ENCODE measurements around the gene LRRC49.
"Not testable (repeated sequence)": the region's sequence is repeated elsewhere in the genome, so short reads cannot be mapped to it uniquely, and the experiment has no call there.

Gene LRRC49

DNA sequence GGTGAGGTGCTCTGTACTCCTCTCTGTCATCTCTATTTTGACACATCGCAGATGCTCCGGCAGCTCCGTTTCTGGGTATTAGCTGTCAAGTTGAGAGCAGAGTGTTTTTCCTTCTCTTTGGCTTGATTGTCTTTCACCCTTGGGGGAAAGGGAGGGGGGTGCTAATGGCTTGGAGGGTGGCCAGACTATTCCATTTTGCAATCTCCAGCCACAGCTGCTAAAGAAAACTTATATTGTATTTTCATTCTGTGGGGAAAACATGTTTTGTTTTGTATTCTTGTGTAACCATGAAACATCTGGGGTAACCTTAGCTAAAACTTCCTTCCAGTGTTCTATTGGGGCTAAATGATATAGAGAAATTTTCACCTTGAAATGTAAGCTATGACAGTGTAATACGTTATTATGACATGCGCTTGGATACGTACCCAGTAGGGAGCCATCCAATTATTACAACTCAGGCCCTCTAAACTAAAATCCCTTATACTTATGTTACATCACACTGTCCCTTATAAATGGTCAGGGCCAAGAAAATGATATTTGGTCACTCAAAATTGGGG lies 24.6 kb upstream of the LRRC49 start:
- in situ Hi-C loops (cut with MboI; ENCODE audit: low sequenced_read_pairs): no loop called here

DNA sequence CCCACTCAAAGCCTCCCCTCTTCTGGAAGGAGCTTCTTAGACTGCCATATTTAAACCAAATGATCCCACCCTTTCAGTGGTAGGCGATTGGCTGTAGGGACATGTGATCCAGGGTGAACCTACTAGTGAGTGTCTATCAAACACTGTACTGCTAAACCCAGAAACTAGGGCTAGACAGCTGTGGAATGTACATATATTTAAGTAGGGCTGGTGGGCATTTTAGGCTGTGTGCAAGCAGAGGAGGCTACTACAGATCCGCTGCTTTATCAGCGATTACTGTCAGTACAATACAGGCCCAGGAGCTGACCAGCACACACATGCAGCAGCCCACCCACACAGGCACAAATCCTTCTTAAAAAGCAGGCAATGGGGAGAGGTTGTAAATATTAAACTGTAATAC lies 23.3 kb upstream of the LRRC49 start:
- in situ Hi-C loops (cut with MboI; ENCODE audit: low sequenced_read_pairs): no loop called here

DNA sequence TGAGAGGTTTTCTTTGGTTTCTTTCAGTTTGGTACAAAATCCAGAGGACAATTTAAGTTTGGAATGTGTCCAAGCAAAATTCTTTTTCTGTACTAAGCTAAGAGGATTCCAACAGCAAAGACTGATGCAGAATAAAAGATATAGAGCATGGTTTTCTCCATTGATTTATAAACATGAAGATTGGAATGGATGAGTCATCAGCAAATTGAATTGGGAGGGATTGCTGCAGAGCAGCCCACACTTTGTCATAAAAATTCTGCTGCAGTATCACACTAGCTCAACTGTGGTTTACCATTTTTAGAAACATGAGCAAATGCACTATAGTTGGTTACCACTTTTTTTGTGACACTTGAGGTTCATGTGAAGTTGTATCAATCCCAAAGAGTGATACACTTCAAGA lies 22.6 kb upstream of the LRRC49 start:
- in situ Hi-C loops (cut with MboI; ENCODE audit: low sequenced_read_pairs): no loop called here

DNA sequence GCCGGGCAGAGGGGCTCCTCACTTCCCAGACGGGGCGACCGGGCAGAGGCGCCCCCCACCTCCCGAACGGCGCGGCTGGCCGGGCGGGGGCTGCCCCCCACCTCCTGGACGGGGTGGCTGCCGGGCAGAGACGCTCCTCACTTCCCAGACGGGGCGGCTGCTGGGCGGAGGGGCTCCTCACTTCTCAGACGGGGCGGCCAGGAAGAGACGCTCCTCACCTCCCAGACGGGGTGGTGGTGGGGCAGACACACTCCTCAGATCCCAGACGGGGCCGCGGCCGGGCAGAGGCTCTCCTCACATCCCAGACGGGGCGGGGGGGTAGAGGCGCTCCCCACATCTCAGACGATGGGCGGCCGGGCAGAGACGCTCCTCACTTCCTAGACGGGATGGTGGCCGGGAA lies 21.1 kb upstream of the LRRC49 start:
- in situ Hi-C loops (cut with MboI; ENCODE audit: low sequenced_read_pairs): not testable (repeated sequence)

DNA sequence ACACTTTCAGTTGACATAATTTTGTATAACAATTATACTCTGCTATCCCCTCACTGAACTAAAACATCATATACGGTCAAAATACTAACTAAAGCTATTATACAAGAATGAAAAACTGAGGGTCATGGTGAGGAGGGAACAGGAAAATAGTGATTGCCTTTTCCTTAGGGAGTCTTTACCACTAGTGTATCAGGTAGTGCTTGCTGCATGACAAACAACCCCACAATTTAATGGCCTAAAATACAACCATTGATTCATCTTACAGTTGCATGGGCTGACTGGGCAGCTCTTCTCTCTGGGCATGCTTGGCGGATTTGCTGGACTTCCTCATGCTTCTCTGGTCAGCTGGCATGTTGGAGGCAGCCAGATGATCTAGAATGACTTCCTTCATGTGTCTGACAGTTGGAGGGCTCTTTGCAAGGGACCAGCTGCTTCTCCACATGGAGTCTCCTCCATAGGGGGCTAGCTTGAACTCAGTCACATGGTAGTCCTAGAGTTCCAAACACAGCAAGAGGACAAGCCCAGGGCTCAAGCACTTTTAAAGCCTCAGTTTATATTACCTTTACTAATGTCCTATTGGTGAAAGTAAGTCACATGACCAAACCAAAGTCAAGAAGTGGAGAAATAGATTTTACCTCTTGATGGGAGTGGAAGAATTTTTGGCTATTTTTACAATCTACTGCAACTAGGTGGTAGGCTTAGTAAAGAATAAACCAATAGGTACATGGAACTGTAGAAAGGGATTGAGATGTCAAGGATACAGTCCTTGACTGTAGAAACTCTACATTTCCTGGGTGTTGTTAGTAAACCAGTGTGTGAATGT lies 19.2 kb upstream of the LRRC49 start:
- in situ Hi-C loops (cut with MboI; ENCODE audit: low sequenced_read_pairs): no loop called here

DNA sequence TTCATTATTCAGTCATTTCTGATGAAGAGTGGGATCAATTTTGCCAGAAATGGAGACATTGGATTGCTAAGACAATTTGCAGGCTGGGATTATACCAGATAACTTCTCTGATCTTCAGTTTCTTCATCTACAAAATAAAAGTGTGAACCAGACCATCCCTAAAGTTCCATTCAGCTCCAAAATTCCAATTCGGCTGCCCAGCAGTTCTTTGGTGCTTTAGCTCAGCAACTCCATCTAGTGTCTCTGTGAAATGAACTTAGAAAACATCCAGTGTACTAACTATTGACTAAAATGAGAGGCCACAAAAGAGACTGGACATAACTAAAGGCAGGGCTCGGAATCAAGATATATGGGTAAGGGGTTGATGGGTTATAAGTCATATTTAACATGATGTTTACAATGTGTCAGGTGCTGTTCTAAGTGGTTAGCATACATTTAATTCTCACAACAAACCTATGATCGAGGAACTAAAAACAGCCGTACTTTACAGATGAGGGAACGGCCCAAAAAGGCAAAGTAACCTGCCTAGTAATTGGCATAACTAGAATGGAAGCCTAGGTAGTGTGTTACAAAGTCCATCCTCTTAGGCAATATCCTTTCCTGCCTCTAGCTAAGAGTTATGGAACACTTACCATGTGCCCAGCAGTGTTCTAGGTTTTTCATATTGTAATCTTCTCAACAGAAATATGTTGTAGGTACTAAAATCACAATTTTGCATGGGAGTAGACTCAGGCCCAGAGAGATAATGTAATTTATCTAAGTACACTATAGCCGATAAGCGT lies 17.4 kb upstream of the LRRC49 start:
- in situ Hi-C loops (cut with MboI; ENCODE audit: low sequenced_read_pairs): no loop called here

DNA sequence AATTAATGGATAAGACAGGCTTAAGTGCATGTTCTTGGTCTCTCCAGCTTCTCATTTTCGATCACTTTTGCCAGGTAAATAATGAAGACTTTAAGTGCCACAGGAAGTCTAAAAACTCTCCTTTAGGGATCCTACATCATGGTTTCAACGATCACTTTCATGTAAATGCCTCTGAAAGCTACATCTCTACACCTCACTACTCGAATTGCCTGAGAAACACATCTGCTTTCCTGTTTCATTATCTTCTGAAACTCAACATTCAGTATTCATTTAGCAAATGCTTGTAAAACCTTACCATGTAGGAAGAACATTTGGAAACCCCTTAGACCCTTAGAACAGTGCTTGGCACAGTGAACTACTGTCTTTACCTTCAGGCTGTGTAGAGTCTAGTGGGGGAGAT lies 16.6 kb upstream of the LRRC49 start:
- in situ Hi-C loops (cut with MboI; ENCODE audit: low sequenced_read_pairs): no loop called here

DNA sequence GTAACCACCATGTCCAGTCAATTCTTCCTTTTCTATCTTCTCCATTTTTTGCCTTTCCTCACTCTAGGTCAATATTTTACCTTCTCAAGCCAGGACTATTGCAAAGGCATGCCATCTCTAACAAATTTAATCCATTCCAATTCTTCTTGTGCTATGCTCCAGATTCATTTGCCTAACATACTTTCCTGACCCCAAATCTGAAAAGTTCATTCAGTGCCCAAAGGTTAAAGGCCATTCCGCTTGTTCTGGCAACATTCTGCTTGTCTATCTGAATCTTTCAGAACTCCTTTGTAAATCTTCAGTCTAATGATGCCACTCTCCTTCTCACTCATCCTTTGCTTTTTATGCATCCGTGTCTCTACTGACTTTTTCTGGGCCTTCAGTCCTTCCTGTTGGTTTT lies 15.9 kb upstream of the LRRC49 start:
- in situ Hi-C loops (cut with MboI; ENCODE audit: low sequenced_read_pairs): no loop called here

DNA sequence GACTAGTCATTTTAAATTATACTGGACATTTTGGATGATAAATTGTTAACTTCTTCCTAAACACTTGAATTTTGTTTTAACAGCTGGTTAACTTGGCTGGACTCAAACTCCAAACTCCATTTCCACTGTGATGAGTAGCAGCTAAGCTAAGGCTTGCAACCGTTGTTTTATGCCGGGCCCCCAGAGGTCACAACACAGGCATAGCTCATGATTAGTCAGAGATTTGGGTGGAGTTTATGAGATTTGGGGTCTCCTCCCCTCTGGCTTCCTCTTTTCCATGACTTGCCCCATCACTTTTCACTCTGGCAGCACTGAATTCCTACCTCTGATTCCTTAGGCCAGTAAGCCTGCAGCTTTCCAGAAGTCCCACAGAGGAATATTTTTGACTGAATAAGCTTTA lies 13.2 kb upstream of the LRRC49 start:
- in situ Hi-C loops (cut with MboI; ENCODE audit: low sequenced_read_pairs): no loop called here

DNA sequence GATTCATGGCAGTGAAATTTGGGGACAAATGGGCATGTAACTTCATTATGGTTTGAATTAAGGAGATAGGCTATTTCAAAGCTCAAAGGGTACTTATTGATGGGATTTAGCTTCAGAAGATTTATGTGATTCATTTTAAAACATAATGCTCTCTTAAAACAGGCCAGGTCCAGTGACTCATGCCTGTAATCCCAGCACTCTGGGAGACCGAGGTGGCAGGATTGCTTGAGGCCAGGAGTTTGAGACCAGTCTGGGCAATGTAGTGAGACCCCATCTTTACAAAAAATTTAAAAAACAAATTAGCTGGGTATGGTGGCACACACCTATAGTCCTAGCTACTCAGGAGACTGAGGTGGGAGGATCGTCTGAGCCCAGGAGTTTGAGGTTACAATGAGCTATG lies 11.8 kb upstream of the LRRC49 start:
- in situ Hi-C loops (cut with MboI; ENCODE audit: low sequenced_read_pairs): no loop called here

DNA sequence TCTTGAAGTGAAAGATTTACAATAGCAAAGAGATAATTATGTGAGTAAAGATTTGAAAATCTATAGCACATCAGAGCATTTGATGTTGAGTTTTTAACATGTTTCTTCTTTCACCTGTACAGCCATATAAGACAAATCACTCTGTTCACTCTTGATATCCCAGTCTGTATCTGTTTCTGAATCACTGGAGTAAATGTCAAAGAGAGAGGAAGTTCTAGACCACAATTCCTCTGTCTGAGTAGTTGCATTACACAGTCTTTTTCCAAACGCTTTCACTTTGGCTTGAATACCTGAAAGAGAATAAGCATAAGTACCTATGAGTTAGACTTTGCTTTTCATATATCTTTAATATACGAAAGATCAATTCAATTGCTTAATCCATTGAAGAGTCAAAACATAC lies 10.3 kb upstream of the LRRC49 start:
- in situ Hi-C loops (cut with MboI; ENCODE audit: low sequenced_read_pairs): no loop called here

DNA sequence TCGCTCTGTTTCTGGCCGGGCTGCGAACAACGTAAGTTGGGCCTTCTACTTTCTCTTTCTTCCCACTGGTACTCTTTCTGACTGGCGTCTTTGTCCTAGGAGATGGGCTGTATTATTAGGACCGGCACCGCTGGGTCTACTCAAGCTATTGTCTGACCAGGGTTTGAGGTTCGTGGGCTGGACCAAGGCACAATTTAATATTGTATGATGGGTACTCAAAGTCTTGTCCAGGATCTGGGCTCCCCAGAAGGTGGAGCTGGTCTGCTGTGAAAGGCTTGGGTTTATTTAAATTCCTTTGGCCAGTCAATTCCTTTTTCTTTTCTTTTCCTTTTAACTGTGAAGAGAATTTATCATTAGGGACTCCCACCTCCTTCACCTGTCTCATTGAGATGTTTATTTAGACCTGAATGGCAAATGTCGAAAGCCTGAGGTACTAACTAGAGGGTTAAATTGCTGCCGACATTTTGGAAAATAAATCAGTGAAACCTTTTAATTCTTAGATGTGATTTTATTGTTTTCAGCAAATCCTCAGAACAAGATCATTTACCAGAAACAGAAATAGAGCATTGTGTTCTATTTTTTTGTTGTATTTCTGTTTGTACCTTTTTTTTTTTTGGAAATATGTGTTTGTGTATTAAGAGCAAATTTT lies 410 bp downstream of the LRRC49 start:
- in situ Hi-C loops (cut with MboI; ENCODE audit: low sequenced_read_pairs): no loop called here

DNA sequence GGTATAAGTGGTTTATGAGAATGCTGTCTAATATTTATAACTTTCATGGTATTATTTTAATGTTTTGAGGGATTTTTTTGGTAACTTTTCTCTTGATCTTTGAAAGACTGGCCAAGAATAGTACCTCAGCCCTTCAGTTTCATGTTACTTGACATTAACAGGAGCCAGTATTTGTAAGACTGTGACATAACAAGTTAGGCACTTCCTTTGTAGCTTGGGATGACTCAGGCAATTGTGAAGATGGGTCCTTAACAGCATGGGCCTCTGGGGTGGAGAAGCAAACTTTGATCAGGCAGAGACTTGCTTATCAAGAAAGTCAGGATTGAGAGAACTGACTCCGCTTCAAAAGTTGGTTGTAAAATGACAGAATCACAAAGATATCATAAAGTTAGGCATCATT lies 9.5 kb downstream of the LRRC49 start:
- in situ Hi-C loops (cut with MboI; ENCODE audit: low sequenced_read_pairs): no loop called here

DNA sequence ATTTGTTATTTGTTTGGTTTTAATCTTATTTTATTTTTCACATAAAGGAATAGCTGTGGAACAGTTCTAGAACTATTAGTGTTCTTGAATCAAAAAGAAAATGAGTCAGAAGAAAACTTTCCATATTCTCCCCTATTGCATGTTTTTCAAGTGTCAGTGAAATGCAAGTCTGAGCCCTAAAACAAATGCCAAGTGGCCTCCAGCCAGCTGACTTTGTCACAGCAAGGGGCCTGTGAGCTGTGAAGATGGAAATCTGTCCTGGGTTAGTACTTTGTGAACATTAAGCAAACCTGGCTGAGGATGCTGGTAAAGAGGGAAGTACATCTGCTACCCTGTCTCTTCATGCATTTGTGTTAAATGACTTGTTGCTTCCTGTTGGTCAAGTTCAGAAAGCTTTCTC lies 14.2 kb downstream of the LRRC49 start:
- in situ Hi-C loops (cut with MboI; ENCODE audit: low sequenced_read_pairs): no loop called here

DNA sequence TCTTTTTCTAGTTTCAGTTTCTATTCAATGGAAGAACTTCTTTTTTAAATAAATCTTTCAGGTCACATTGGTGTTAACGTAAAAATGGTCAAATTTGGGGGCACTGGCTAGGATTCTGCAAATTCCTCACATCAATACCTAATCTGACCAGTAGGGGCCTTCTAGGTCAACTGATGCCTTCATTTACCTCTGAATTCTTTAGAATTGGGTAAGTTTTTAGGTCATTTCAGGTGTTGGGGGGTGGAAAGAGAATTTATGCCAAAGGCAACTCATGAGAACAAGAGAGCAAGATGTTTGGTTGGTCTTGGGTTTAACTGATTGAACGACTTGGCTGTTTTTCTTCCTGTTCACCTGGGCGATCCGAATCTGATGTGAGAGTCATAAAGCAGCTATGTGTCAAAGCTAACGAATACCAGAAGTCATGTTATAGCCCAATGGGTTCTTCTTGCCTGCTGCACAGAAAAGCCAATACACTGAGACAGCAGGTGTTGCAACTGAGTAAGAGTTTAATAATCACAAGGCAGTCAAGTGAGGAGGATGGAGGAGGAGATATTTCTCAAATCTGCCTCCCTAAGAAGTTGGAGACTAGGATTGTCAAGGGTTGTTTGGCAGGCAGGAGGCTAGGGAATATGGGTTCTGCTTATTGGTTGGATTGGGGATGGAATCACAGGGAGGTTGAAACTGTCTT lies 15.3 kb downstream of the LRRC49 start:
- in situ Hi-C loops (cut with MboI; ENCODE audit: low sequenced_read_pairs): no loop called here

DNA sequence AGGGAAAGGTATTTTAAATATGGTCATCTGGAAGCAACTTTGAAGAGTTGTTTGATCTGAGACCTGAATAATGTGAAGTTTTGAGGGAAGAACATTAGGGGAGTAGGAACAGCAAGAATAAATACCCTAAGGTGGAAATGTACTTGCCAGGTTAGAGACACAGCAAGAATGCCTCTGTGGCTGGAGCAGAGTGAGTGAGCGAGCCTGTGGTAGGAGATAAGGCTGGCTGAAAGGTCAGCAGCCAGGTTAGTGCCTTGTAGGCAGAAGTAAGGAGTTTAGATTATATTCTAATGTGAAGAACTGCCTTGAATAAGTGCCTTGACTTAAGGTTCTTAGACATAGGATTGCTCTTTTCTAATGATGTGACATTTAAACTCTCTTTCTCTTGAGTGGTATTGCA lies 18.3 kb downstream of the LRRC49 start:
- in situ Hi-C loops (cut with MboI; ENCODE audit: low sequenced_read_pairs): no loop called here

DNA sequence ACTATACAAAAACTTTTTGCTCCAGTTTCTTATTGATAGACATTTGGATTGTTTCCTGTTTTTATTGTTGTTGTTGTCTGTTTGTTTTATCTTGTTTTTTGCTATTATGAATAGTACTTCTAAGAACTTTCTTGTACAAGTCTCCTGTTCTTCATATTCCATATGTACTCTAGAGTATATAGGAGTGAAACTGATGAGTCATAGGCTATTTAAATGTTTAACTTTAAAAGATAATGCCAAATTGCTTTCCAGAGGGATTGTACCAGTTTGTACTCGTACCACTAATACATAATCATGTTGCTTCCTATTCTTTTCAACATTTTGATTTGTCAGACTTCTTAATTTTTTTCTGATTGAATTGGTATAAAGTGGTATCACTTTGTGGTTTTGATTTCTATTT lies 19.6 kb downstream of the LRRC49 start:
- in situ Hi-C loops (cut with MboI; ENCODE audit: low sequenced_read_pairs): no loop called here

DNA sequence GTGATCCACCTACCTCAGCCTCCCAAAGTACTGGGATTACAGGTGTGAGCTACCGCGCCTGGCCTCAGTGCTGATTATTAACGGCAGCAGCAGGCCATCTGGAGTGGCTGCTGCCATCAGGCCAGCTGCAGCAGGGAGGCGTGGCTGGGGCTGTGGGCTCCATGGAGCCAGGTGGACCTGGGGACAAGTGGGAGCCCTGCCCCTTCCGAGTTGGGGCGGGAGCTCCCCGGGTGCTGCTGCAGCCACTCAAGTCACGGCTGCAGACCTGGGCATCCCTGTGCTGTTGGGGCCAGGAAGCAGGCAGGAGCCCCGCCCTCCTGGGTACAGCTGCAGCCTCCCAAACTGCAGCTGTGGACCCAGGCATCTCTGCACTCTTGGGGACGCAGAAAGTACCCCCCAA lies 23.9 kb downstream of the LRRC49 start:
- in situ Hi-C loops (cut with MboI; ENCODE audit: low sequenced_read_pairs): no loop called here

DNA sequence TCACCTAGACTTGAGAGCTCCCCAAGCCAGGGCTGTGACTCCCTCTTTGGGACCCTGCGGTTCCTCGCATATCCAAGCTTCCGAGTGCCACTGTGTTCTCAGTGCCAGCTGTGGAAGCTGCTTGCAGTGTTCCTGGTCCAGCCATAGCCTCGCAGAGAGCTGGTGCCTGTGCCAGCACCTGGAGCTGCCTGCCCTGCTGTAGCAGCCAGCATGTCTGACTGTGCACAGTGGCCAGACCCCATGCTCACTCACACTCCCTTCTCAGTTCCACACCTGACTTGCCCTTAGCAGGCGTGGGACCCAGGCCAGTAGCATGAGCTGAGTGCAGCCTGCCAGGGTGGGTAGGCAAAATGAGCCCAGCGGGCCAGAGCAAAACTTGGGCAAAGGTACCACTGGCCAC lies 25.3 kb downstream of the LRRC49 start:
- in situ Hi-C loops (cut with MboI; ENCODE audit: low sequenced_read_pairs): no loop called here

DNA sequence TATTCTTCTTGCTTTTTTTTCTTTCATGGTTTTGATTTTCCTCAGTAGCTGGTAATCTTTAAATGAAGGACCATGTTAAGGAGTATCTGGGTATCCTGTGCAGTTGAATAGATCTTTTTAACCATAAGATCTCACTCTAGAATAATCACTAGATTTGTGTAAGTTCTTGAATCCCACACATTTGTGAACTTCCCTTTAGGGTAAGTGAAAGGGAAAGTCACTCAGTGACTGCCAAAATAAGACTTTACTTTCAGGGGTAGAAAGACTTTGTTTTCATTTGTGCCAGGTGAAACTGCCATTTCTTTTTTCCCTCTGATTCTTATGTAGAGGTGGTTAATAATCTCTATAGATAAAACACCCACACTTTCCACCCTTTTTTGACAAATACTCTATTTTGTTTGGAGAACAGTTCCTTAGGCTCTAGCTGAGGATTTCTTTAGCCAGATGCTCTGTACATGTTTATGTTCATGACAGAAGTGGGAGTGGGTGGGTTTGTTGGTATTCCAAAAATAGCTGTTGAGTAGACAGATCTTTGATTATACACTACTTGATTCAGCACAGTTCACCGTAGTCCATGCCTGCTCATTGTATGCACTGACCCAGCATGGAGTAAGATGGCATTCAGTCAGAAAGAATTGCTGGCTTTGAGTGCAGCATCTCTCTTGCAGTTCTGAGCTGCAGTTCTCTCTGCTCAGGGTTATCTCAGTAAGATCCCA lies 28.5 kb downstream of the LRRC49 start:
- in situ Hi-C loops (cut with MboI; ENCODE audit: low sequenced_read_pairs): no loop called here

Data from HL-60/S4 treated with retinoic acid at 250 ng/mL for 4 days and 3 days (cell line).